ENCODE data around the gene SLC25A5. TPM values are rescaled to one million over a fixed set of nuclear protein-coding genes. Genes with fewer than 3 reads are reported as not detected.
"Not testable (repeated sequence)": the region's sequence is repeated elsewhere in the genome, so short reads cannot be mapped to it uniquely, and the experiment has no call there.

Gene SLC25A5
- total RNA-seq, 1 experiment from 2014 or later, result 641 TPM

DNA sequence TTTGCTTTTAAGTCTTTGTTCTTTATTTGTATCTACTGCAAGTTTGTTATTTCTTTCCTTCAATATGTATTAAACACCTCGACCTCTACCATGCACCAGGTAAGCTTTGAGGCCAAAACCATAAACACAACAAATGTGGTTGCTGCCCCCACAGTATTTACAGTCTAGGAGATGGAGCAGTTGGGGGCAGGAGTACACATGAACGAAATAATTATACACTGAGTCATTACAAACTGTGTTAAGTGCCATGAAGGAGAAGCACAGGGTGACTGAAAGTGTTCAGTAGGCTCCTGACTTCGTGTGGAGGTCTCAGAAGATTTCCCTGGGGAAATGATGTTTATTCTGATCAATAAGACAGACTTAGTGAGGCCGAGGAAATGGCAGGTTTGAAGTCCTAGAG lies 38.8 kb upstream of the SLC25A5 start:
- ChIA-PET RAD21 (ENCODE audit: low non-redundant PET in 1 of 2, low total read pairs in 2 of 2, uncharacterized antibody in 2 of 2, unreplicated experiment in 2 of 2) (no interaction called here), CTCF (no interaction called here), POLR2A (no interaction called here)
- H4K20me1 ChIP-seq (ENCODE audit: insufficient read depth), result no peaks in the 10 kb centered on the region
- H3K4me2 ChIP-seq (ENCODE audit: low read length), result no peak overlapping the region
- peaks cover 0 to 4% of the 10 kb centered on the region in 2 experiments; a peak in 1 of 4 replicates for H3K4me1 ChIP-seq (ENCODE audit: control insufficient read depth in 1 of 2, insufficient read depth in 2 of 2, low read length in 2 of 2)
- H3K9me2 ChIP-seq (ENCODE audit: insufficient read depth), result no peaks in the 10 kb centered on the region
- no peaks in the 10 kb centered on the region for H3K27me3 ChIP-seq (ENCODE audit: insufficient read depth, low read length)
- no TSS peak for BruUV-seq (replicated peaks)
- H3K4me3 ChIP-seq (replicated peaks in 1 of 2; ENCODE audit: low read depth in 1 of 2, low read length in 2 of 2), result no peak overlapping the region
- DNase-seq (ENCODE audit: low read depth, low spot score) (no peak), ATAC-seq (no peak)
- no peak overlapping the region for H2AFZ ChIP-seq (ENCODE audit: low read depth, low read length, poor library complexity, severe bottlenecking)
- H3K36me3 ChIP-seq (ENCODE audit: control insufficient read depth in 1 of 2, insufficient read depth in 2 of 2, low read length in 2 of 2), result no peaks in the 10 kb centered on the region; a peak in 1 of 4 replicates
- intact Hi-C loops (cut with micrococcal nuclease), result no loop called here
- H3K27ac ChIP-seq (ENCODE audit: low read depth, low read length), result no peak overlapping the region
- H3K9me3 ChIP-seq (ENCODE audit: control insufficient read depth in 1 of 2, insufficient read depth in 1 of 2, low read depth in 1 of 2, low read length in 2 of 2), result no peaks in the 10 kb centered on the region
- no peak for TF ChIP-seq RAD21 (IDR thresholded peaks at IDR 0.05; ENCODE audit: low read depth)
- TF ChIP-seq, protein P1, sequence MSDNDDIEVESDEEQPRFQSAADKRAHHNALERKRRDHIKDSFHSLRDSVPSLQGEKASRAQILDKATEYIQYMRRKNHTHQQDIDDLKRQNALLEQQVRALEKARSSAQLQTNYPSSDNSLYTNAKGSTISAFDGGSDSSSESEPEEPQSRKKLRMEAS (IDR thresholded peaks at IDR 0.05), result no peak
- TF ChIP-seq POLR2A (IDR thresholded peaks at IDR 0.05; ENCODE audit: borderline replicate concordance, extremely low read depth, insufficient read depth, insufficient read length), result no peak
- TF ChIP-seq ELF1 (IDR thresholded peaks at IDR 0.05; ENCODE audit: borderline replicate concordance, low read depth), result no peak
- H3K9ac ChIP-seq (ENCODE audit: low read length), result no peak overlapping the region
- no peaks in the 10 kb centered on the region for H3K79me2 ChIP-seq (ENCODE audit: insufficient read depth, low read length)

DNA sequence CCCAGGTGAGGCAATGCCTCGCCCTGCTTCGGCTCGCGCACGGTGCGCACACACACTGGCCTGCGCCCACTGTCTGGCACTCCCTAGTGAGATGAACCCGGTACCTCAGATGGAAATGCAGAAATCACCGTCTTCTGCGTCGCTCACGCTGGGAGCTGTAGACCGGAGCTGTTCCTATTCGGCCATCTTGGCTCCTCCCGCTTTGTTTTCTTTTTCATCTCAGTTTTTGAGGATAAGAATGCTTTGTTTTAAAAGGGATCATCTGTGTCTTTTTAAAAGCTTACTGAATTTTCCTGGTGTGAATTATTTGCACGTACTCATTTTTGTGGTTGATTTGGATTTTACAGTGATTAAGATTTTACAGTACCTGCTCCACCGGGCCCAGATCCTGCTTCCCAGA lies 26.9 kb upstream of the SLC25A5 start:
- ATAC-seq; DNase-seq (ENCODE audit: low read depth, low spot score); H3K79me2 ChIP-seq (ENCODE audit: insufficient read depth, low read length); H4K20me1 ChIP-seq (ENCODE audit: insufficient read depth); BruUV-seq (replicated peaks); H2AFZ ChIP-seq (ENCODE audit: low read depth, low read length, poor library complexity, severe bottlenecking); H3K4me2 ChIP-seq (ENCODE audit: low read length); intact Hi-C loops (cut with micrococcal nuclease); H3K36me3 ChIP-seq (ENCODE audit: control insufficient read depth in 1 of 2, insufficient read depth in 2 of 2, low read length in 2 of 2); H3K27me3 ChIP-seq (ENCODE audit: insufficient read depth, low read length); H3K27ac ChIP-seq (ENCODE audit: low read depth, low read length); H3K4me3 ChIP-seq (replicated peaks in 1 of 2; ENCODE audit: low read depth in 1 of 2, low read length in 2 of 2); CTCF ChIA-PET; POLR2A ChIA-PET; H3K9ac ChIP-seq (ENCODE audit: low read length); H3K9me3 ChIP-seq (ENCODE audit: control insufficient read depth in 1 of 2, insufficient read depth in 1 of 2, low read depth in 1 of 2, low read length in 2 of 2); H3K4me1 ChIP-seq (ENCODE audit: control insufficient read depth in 1 of 2, insufficient read depth in 2 of 2, low read length in 2 of 2); H3K9me2 ChIP-seq (ENCODE audit: insufficient read depth); RAD21 ChIA-PET (ENCODE audit: low non-redundant PET in 1 of 2, low total read pairs in 2 of 2, uncharacterized antibody in 2 of 2, unreplicated experiment in 2 of 2): not testable (repeated sequence)

DNA sequence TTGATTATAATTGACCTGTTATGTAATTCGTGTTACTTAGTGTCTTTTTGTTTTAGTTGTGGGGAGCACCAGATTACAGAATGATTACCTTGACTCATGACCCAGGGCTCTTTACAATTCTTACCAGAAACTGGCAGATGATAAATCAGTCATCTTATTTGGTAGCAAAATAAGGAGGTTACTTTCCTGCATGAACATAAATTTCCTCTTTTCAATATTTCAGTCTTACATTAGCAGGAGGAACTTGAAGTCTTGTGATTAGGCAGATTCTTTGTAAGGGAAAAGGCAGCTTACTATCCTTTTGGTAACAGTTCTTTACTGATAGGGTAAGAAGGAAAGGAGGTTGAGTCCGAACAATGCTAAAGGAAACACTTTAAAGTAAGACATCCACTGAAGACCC lies 26.0 kb upstream of the SLC25A5 start:
- Histone ChIP-seq H3K79me2 (ENCODE audit: insufficient read depth, low read length) (no peaks in the 10 kb centered on the region), H3K9me3 (ENCODE audit: control insufficient read depth in 1 of 2, insufficient read depth in 1 of 2, low read depth in 1 of 2, low read length in 2 of 2) (no peaks in the 10 kb centered on the region), H2AFZ (ENCODE audit: low read depth, low read length, poor library complexity, severe bottlenecking) (no peak overlapping the region), H3K4me1 (ENCODE audit: control insufficient read depth in 1 of 2, insufficient read depth in 2 of 2, low read length in 2 of 2) (no peaks in the 10 kb centered on the region), H3K27me3 (ENCODE audit: insufficient read depth, low read length) (no peaks in the 10 kb centered on the region), H3K27ac (ENCODE audit: low read depth, low read length) (no peak overlapping the region), H3K4me2 (ENCODE audit: low read length) (no peak overlapping the region), H3K4me3 (replicated peaks in 1 of 2; ENCODE audit: low read depth in 1 of 2, low read length in 2 of 2) (no peak overlapping the region), H3K9me2 (ENCODE audit: insufficient read depth) (no peaks in the 10 kb centered on the region), H4K20me1 (ENCODE audit: insufficient read depth) (no peaks in the 10 kb centered on the region), H3K9ac (ENCODE audit: low read length) (no peak overlapping the region), H3K36me3 (ENCODE audit: control insufficient read depth in 1 of 2, insufficient read depth in 2 of 2, low read length in 2 of 2) (no peaks in the 10 kb centered on the region)
- intact Hi-C loops (cut with micrococcal nuclease), result no loop called here
- no peak for DNase-seq (ENCODE audit: low read depth, low spot score)
- BruUV-seq (replicated peaks), result no TSS peak
- ChIA-PET POLR2A (no interaction called here), RAD21 (ENCODE audit: low non-redundant PET in 1 of 2, low total read pairs in 2 of 2, uncharacterized antibody in 2 of 2, unreplicated experiment in 2 of 2) (no interaction called here), CTCF (no interaction called here)
- no peak for ATAC-seq
- TF ChIP-seq JUND (IDR thresholded peaks at IDR 0.05) (no peak), ZFX (IDR thresholded peaks at IDR 0.05) (no peak), CBX3 (IDR thresholded peaks at IDR 0.05; ENCODE audit: low read depth) (no peak), ELF1 (IDR thresholded peaks at IDR 0.05; ENCODE audit: borderline replicate concordance, low read depth) (no peak), EZH2phosphoT487 (IDR thresholded peaks at IDR 0.05; ENCODE audit: borderline replicate concordance) (no peak), ZNF274 (IDR thresholded peaks at IDR 0.05; ENCODE audit: low read depth, low read length) (no peak), SP1 (IDR thresholded peaks at IDR 0.05; ENCODE audit: low read depth) (no peak), TCF7L2 (IDR thresholded peaks at IDR 0.05; ENCODE audit: borderline replicate concordance, extremely low read depth, insufficient read depth, insufficient read length) (no peak), FOSL1 (IDR thresholded peaks at IDR 0.05; ENCODE audit: low read depth) (no peak), EZH2 (IDR thresholded peaks at IDR 0.05) (no peak), SRF (IDR thresholded peaks at IDR 0.05; ENCODE audit: low read depth) (no peak), SIN3A (IDR thresholded peaks at IDR 0.05; ENCODE audit: low read depth) (no peak)
- TF ChIP-seq, protein P2, sequence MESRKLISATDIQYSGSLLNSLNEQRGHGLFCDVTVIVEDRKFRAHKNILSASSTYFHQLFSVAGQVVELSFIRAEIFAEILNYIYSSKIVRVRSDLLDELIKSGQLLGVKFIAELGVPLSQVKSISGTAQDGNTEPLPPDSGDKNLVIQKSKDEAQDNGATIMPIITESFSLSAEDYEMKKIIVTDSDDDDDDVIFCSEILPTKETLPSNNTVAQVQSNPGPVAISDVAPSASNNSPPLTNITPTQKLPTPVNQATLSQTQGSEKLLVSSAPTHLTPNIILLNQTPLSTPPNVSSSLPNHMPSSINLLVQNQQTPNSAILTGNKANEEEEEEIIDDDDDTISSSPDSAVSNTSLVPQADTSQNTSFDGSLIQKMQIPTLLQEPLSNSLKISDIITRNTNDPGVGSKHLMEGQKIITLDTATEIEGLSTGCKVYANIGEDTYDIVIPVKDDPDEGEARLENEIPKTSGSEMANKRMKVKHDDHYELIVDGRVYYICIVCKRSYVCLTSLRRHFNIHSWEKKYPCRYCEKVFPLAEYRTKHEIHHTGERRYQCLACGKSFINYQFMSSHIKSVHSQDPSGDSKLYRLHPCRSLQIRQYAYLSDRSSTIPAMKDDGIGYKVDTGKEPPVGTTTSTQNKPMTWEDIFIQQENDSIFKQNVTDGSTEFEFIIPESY (IDR thresholded peaks at IDR 0.05; ENCODE audit: extremely low read depth, insufficient replicate concordance, low read length), result no peak
